ENCODE data around the gene ZNF536. TPM values are rescaled to one million over a fixed set of nuclear protein-coding genes. Genes with fewer than 3 reads are reported as not detected.

ZNF536 gene
- total and polyA plus RNA-seq, 9 of the 15 experiments (the other 6 are each of a cell fraction or from before 2014, with no cell fraction given), result not detected

DNA sequence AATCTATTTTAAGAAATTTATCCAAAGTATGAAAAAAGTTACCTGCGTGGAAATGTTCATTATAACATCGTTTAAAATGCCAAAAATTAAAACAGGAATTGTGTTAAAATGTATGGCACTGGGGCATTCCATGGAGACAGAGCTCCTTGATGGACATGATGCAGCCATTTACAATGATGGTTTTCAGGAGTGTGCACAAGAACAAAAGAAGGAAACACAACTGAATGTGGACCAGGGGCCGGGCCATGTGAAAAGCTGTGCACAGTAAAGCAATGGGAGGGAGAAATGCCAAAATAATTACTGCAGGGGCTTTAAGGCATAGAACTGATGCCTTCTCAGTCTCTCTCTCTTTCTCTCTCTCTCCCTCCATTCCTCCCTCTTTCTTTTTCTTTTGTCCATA lies 115.0 kb downstream of the ZNF536 start (continued):
- TF ChIP-seq, protein P1, sequence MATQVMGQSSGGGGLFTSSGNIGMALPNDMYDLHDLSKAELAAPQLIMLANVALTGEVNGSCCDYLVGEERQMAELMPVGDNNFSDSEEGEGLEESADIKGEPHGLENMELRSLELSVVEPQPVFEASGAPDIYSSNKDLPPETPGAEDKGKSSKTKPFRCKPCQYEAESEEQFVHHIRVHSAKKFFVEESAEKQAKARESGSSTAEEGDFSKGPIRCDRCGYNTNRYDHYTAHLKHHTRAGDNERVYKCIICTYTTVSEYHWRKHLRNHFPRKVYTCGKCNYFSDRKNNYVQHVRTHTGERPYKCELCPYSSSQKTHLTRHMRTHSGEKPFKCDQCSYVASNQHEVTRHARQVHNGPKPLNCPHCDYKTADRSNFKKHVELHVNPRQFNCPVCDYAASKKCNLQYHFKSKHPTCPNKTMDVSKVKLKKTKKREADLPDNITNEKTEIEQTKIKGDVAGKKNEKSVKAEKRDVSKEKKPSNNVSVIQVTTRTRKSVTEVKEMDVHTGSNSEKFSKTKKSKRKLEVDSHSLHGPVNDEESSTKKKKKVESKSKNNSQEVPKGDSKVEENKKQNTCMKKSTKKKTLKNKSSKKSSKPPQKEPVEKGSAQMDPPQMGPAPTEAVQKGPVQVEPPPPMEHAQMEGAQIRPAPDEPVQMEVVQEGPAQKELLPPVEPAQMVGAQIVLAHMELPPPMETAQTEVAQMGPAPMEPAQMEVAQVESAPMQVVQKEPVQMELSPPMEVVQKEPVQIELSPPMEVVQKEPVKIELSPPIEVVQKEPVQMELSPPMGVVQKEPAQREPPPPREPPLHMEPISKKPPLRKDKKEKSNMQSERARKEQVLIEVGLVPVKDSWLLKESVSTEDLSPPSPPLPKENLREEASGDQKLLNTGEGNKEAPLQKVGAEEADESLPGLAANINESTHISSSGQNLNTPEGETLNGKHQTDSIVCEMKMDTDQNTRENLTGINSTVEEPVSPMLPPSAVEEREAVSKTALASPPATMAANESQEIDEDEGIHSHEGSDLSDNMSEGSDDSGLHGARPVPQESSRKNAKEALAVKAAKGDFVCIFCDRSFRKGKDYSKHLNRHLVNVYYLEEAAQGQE (IDR thresholded peaks at IDR 0.05; ENCODE audit: borderline replicate concordance), result no peak
- TF ChIP-seq, protein P1 (CRISPR knock-in tag; IDR thresholded peaks at IDR 0.05; ENCODE audit: low read depth), result no peak
- TF ChIP-seq RBM22 (IDR thresholded peaks at IDR 0.05; ENCODE audit: low read depth, low read length, poor library complexity, severe bottlenecking) (no peak), MTA3 (IDR thresholded peaks at IDR 0.05; ENCODE audit: borderline replicate concordance) (no peak)
